Coronary artery (tissue), 2 donors: ENCODE data around the gene ROM1.

Experiments
- DNase-seq: peaks from one replicate; pipeline ENCODE4 v3.0.0-alpha.2; 2017; ENCODE audit warnings: low spot score
- H3K27ac ChIP-seq, 2 donors: fragments of 200-600 bp; sonication (generic); one replicate each; pipeline ENCODE4 v1.5.1; 2016 to 2019
- H3K4me3 ChIP-seq: fragments of 200-600 bp; sonication (generic); 2 replicates; pipeline ENCODE4 v1.5.1; 2016; ENCODE audit warnings: mild to moderate bottlenecking, moderate library complexity
- CTCF ChIP-seq: fragments of 200-600 bp; sonication (generic); IDR thresholded peaks from one replicate; pipeline ENCODE4 v1.5.1; 2019; ENCODE audit warnings: antibody characterized with exemption

The ROM1 gene

GRCh38 chr11:62599901-62600300 is 13.2 kb upstream of the ROM1 start:
- DNase-seq: no peak
- Histone ChIP-seq H3K4me3 (peak overlapping the region; percentile 90), H3K27ac (peak overlapping the region; percentile 12 to 97)
- TF ChIP-seq CTCF: no peak

- no peak for TF ChIP-seq CTCF
- Histone ChIP-seq H3K4me3 (peak overlapping the region; percentile 90), H3K27ac (peak overlapping the region; percentile 87 to 97)
- DNase-seq: no peak
Observed at GRCh38 chr11:62600367-62601121, 12.5 kb upstream of the ROM1 start.

- peak overlapping the region; percentile 90 for H3K4me3 ChIP-seq
Observed at GRCh38 chr11:62601122-62601371, 12.0 kb upstream of the ROM1 start.

GRCh38 chr11:62601372-62602140 is 11.5 kb upstream of the ROM1 start, which contains the start of gene MTA2:
MTA2 (minus strand) TSS chr11:62601865; CDS start chr11:62601450, 415 bp downstream.
- TF ChIP-seq CTCF: no peak
- Histone ChIP-seq H3K27ac (peak within 1 kb of the TSS; percentile 87 to 97), H3K4me3 (peak within 1 kb of the TSS; percentile 90)
- DNase-seq: peak; percentile 99

More at GRCh38 chr11:62601122-62601371, 12.0 kb upstream of the ROM1 start:
- TF ChIP-seq CTCF: no peak
- peak overlapping the region; percentile 87 to 97 for H3K27ac ChIP-seq
- DNase-seq: no peak

- peak; percentile 87 for DNase-seq
- peak overlapping the region; percentile 90 for H3K4me3 ChIP-seq
- peak overlapping the region; percentile 87 to 97 for H3K27ac ChIP-seq
- peak; percentile 27 for TF ChIP-seq CTCF
Observed at GRCh38 chr11:62602141-62603071, 10.7 kb upstream of the ROM1 start.

- TF ChIP-seq CTCF: no peak
- H3K27ac ChIP-seq: peak overlapping the region; percentile 87 to 97
- DNase-seq: no peak
- H3K4me3 ChIP-seq: peak overlapping the region; percentile 90
Observed at GRCh38 chr11:62603072-62603408, 10.0 kb upstream of the ROM1 start.
